GM18873 (cell line): Measurements from ENCODE around the gene IL1RN.

Experiments used
- ATAC-seq: cut with Tn5 transposase; IDR thresholded peaks from one replicate; pipeline ENCODE4 v1.9.1; 2021; ENCODE audit warnings: mild to moderate bottlenecking, moderate library complexity, moderate number of reproducible peaks; ENCODE audit not compliant: unreplicated experiment, low FRiP score

Gene IL1RN

DNA sequence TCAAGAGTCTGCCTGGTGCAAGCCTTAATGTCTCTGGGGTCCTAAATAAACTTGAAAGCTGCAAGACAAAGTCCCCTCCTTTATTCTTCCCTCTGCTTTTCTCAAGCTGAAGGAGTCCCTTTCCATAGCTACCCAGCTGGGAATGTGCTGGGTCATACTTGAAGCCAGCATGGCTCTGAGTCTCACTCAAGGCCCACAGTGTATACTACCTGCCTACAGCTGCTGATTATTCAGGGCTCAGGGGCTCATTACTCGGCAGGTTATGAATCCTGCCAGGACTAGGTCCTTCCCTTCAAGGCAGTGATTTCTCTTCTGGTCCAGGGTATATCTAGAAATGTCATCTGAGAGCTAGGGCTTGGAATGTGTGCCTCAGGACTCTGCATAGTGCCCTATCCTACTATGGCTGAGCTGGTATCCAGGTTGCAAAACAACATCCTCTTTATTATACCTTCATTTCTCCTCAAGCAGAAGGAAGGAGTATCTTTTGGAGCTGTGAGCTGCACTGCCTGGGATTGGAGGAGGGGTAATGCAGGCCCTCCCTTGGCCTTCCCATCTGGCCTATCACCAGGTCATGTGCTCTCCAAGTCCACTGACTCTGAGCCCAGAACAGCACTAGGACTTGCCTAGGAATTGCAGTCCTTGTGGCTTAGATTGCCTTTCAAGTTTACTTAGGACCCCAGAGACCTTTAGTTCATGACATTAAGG, 22.3 kb downstream of the IL1RN start:
- no peak for ATAC-seq

DNA sequence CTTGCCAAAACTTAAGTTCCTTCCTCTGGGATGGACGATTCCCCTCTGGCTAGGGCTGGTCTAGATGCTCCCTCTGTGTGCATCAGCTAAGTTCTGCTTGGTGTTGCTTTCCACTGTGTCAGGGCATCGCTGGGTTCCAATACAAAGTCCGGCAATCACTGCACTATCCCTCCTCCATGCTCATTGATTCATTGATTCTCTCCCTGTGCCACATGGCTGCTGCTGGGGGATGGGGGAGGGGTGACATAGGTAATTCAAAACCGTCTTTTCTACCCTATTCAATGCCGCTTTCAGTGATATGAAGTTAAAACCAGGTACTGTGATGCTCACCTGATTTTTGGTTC, 22.8 kb downstream of the IL1RN start:
- ATAC-seq = no peak

DNA sequence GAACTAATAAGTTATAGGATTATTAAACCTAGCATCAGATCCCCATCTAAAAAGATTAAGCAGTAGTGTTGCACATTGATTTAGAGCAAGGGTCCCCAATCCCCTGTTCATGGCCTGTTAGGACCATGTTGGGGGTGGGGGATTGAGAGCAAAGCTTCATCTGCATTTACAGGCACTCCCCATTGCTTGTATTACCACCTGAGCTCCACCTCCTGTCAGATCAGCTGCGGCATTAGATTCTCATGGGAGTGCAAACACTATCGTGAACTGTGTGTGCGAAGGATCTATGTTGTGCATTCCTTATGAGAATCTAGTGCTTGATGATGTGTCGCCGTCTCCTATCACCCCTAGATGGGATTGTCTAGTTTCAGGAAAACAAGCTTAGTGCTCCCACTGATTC, 27.9 kb downstream of the IL1RN start:
- no peak for ATAC-seq

- ATAC-seq = no peak
Measured at GRCh38 chr2:113156278-113157117, 29.1 kb downstream of the IL1RN start.

DNA sequence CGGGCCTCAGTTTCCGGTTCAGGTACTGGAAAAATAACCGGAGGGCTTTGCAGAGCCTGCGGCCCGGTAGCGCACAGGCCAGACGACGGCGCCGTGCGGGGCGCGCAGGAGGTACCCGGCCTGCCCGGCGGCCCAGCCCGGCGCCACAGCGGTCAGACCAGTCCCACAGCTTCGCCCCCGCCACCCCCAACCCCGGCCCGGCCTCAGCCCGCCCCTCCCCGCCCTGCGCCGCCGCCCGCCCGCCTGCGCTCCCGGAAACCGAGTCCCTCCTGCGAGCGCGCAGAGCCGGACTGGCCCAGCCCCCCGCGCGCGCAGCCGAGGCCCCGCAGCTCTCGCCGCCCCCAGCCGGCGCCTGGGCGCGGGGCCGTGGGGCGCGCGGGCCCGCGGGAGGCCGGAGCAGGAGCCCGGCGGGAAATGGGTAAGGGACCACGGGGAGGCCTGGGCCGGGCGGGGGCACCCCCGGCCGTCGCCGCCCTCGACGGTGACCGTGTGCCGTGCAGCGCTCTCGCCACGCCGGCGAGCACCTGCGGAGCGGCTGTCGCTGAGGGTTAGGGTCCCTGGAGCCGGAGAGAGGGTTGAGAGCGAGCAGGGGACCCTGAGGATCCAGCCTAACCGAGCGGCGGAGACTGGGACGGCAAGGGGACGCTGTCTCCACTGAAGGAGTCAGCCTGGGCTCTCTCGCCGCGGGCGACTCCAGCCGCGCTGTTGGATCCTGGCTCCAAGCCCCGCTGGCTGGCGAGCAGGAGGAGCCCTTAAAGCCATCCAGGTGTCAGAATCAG, 29.9 kb downstream of the IL1RN start:
- no peak for ATAC-seq

DNA sequence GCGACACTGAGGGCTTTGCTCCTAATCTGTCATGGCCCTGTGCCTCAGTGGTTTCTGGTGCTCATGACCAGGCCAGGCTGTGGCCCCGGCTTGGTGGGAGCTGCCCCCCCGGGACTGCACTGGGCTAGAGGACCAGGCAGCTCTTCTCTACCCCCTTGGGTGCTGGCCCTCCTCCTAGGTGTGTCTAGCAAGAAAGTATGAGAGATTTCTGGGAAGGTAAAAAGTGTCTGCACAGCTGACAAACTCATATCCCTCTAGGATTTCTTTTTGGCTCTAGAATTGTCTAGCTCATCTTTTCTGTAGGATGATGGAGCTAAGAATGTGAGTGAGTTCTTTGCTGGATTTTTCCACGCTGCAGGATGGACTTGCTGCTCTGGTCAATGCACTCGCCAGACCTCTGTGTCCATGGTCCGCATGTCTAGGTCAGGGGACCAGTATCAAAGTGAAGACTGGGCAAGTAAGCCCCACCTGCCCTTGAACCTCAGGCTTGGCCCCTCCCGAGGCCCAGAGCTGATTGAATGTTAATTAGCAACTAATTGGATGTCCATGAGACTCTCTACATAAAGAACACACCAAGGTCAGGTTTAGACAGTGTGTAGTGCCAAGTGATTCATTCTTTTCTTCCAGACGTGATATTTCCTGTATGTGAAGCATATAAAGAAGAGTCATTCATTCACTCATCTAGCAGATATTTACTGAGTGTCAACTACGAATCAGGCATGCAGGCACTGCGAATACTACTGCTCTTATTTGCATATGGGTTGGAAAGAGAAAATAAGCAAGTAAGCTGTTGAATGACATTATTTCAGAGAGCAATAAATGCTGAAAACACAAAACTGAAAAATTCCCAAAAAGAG, 30.7 kb downstream of the IL1RN start:
- ATAC-seq = no peak

GRCh38 chr2:113158884-113159553, 31.6 kb downstream of the IL1RN start:
- no peak for ATAC-seq

DNA sequence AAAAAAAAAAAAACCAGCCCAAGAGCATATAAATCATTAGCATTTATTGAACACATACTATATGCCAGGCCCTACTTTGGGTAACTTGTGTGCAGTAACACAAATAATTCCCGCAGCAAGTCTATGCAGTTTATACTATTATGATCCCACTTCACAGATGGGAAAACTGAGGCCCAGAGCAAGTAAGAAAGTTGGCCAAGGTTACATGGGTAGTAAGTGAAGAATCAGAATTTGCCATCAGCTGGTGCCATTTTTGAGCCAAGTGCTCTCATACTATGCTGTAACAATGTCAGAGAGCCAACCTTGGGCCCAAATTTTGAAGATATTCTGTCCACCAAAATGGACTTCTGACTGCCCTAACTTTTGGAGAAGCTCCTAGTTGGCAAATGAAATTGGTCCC, 32.9 kb downstream of the IL1RN start:
- ATAC-seq = no peak

DNA sequence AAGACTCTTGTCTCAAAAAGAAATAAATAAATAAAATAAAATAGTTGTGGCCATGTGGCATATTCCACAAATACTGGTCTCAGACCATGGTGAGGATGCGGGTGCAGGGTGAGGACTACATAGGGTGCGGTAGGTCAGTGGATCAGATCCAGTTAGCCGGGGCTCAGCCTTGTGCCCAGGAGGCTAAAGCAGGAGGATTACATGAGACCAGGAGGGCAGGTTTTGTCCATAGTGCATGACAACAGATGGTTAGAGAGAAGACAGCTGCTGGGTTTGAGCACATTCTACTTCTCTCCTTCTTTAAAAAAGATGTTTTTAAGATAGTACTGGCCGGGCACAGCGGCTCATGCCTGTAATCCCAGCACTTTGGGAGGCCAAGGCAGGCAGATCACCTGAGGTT, 33.6 kb downstream of the IL1RN start:
- ATAC-seq = no peak

GRCh38 chr2:113162173-113162572, 34.8 kb downstream of the IL1RN start:
- no peak for ATAC-seq

DNA sequence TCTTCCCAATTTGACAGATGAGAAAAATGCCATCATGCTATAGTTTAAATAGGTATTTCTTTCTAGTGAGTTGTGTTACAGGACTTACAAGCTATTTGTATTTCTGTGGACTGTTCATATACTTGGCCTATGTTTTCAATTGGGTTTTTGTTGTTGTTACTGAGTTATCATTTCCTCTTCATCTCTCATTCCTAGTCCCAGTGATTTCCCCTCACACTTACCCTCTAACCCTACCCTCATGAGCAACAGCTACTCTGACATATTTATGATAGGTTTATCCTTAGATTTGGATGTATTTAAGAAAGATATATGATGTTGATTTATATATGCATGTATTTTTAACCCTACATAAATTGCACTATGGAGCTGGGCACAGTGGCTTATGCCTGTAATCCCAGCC, 35.5 kb downstream of the IL1RN start:
- no peak for ATAC-seq

- no peak for ATAC-seq
Measured at GRCh38 chr2:113164215-113164929, 37.0 kb downstream of the IL1RN start.

DNA sequence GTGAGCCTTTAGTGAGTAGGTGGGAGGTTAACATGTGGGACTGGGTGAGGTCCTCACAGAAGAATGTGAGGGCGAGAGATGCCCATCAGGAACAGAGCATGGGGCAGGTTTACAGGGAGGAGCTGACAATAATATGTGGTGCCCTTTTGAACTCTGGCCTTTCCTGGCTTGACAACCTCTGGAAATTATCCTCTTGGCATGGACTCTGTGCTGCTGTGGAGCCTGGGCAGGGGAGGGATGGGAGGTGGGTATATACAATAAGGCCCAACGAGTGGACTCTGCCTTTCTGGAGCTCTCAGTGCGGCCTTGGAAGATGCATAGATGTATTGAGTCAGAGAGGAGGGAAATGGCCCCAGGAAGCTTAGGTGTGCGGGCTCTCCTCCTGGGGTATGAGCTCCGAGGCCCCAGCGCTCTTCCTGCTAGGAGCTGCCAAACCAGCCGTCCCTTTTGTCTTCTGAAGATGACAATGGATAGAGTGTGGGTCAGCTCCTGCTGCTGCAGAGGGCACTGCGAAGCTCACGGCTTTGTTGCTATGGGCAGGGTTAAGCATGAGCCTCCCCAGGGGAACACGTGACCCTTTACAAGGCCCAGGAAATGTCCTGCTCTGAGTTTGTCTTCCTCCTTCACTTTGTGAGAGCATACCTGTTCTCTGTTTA, 37.7 kb downstream of the IL1RN start:
- no peak for ATAC-seq

DNA sequence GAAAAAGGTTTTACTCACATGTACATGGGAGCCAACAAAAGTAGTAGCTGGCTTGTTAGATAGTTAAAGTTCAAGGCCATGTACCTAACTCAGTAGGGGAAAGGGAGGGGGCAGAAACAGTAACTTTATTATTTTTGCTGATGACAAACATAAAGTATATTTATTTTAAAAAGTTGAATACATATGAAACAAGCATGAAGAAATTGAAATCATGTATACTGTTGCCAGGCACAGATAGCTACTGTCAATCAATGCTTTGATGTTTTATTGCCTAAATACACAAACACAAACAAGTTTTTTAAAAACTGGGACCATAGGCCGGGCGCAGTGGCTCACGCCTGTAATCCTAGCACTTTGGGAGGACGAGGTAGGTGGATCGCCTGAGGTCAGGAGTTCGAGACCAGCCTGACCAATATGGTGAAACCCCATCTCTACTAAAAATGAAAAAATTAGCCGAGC, 38.8 kb downstream of the IL1RN start:
- ATAC-seq = no peak

GRCh38 chr2:113167115-113167932, 39.9 kb downstream of the IL1RN start:
- ATAC-seq = no peak

GRCh38 chr2:113167962-113168340, 40.6 kb downstream of the IL1RN start:
- no peak for ATAC-seq

GRCh38 chr2:113169002-113169530, 41.7 kb downstream of the IL1RN start:
- ATAC-seq = no peak

- no peak for ATAC-seq
Measured at GRCh38 chr2:113169586-113169985, 42.2 kb downstream of the IL1RN start.
